GM18951 (cell line): ENCODE data around the gene AMOT.

Experiments used
- POLR2A ChIP-seq: IDR thresholded peaks from 4 replicates; pipeline ENCODE4 v1.6.1; 2011; ENCODE audit warnings: mild to moderate bottlenecking; ENCODE audit not compliant: insufficient read length, insufficient read depth; ENCODE audit errors: extremely low read depth
- in situ Hi-C: fragments of 300-500 bp; cut with MboI; formaldehyde crosslinking; loops from one replicate; pipeline ENCODE4 v1.12.0; 2022; ENCODE audit warnings: low sequenced_read_pairs, mixed read lengths, inconsistent platforms; ENCODE audit not compliant: unreplicated experiment

The AMOT gene

DNA sequence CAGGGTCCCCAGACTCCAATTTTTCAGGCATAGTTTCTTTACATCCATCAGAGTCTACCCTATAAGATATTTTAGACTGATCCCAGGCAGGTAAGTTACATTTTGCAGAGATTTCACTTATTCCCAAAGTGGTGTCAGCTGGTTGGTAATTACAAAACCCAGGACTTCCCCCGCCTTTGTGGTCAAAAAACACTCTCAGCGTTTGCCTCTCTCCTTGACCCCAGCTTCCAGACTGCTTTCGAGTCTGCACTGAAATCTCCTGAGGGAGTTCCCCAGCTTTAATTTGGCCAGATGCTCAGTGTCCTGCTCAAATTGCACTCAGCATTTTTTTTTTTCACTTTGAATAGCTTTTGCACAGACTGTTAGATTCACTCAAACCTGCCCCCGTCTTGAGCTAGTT lies 11.2 kb upstream of the AMOT start:
- in situ Hi-C loops, result no loop called here
- TF ChIP-seq POLR2A, result no peak

DNA sequence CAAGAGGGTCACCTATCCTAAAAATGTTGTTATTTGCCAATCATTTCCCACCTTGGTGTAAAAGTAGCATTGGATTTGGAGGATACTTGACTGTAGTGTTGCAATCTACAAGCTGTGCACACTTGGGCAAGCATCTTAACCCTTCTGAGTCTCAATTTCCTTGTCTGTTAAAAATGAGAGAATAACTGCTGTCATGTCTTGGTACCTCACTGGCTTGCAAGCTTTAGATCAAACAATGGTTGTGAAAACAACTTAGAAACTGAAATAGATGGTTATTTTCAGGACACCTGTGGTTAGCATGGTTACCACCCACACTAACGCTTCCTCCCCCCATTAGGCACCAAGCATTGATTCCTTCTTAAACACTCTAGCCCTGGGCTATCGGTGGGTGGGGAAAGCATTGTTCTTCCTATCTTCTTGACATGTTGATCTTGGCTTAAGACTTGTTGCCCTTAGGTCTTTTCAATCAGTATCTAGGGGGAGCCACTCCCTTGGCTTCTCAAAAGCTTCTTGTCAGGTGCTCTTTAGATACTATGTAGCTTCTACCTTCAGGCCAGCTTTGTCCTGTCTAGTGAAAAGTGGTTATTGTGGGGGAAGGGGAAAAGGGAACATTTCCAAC lies 10.6 kb upstream of the AMOT start:
- in situ Hi-C loops, result no loop called here
- TF ChIP-seq POLR2A, result no peak

DNA sequence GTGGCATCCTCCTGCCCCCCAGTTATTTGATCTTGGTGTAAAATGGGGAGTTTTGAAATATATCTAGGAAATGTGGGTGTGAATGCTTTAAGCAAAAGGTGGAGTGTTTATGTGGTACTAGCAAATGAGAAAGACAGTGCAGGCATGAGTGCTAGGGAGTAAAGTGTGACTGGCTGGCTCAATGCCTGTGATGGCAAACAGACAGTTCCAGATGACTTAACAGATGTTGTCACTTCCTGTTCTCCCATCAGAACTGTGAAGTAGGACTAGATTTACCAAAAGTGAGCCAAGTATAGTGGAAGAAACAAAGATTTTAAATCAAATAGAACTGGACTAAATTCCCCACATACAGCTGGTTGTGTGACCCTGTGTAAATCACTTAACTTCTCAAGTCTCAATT lies 8.4 kb upstream of the AMOT start:
- in situ Hi-C loops, result no loop called here
- no peak for TF ChIP-seq POLR2A

DNA sequence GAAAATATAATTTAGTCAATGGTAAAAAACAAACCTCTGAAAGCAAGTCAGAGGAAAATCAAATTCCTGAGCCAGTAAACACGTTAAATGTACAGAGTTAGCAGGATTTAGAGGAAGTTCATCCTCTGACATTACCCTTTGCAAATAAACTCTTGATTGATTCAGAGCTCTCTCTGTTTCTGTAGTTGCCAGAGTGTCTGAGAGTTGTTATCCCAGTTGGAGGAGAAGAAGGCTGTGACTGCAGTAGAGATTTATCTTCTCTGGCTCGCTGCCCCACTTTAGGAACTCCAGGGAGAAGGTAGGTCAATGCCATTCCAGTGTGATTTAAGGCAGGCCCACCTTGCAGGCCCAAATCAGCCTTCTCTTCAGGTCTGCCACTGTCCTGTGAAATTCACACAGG lies 6.2 kb upstream of the AMOT start:
- in situ Hi-C loops, result no loop called here

DNA sequence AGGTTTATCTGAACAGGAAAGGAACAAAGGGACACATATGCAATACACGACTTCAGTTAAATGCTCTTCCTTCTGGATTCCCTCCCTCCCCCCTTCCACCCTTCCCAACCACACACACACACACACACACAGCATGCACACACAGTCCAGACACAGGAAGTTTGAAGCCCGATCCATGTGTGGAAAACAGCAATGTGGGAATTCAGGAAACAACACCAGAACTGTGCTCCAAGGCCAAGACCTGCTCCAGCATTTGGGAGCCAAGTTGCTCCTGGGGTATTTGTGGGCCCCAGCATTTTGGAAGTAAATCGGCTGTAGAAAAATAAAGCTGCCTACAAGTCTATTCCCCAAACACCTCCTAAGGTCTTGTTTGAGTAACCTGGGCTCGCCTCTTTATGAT lies 5.6 kb upstream of the AMOT start:
- no peak for TF ChIP-seq POLR2A

More for the DNA sequence above, 6.2 kb upstream of the AMOT start:
- no peak for TF ChIP-seq POLR2A

DNA sequence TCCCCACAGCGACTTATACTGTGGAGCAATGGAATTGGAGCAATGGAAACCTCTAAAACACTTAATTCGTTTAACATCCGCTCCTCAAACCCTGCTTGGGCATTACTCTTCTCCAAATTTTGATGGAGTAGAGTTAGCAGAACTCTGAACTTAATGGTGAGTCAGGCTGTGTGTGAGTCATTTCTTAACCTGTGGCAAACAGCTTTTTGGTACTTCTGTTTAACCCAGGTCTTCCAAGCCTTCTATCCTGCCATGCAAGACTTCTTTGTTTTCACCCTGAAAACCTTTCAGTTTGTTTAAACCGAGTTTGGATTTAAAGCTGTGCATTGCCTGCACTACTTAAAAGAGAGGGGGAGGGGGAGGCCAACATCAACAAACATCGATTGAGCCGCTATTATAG lies 3.6 kb upstream of the AMOT start:
- TF ChIP-seq POLR2A, result no peak
- in situ Hi-C loops, result no loop called here

More for the DNA sequence above, 5.6 kb upstream of the AMOT start:
- in situ Hi-C loops, result no loop called here

DNA sequence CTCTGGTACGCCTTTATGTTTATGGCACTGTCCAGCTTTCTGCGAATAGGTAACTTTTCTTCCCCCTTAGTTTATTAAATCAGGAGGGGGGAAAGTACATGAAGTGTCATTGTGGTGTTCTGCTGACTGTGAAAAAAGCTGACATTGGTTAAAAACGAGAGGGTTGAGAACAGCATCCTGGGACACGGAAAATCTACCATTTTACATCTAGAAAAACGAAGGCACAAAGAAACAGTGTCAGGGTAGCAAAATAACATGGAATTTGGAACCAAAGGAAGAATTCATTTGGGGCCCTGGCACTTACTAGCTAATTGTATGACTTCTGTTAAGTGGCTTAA lies 1.2 kb upstream of the AMOT start:
- no peak for TF ChIP-seq POLR2A
- in situ Hi-C loops, result no loop called here

DNA sequence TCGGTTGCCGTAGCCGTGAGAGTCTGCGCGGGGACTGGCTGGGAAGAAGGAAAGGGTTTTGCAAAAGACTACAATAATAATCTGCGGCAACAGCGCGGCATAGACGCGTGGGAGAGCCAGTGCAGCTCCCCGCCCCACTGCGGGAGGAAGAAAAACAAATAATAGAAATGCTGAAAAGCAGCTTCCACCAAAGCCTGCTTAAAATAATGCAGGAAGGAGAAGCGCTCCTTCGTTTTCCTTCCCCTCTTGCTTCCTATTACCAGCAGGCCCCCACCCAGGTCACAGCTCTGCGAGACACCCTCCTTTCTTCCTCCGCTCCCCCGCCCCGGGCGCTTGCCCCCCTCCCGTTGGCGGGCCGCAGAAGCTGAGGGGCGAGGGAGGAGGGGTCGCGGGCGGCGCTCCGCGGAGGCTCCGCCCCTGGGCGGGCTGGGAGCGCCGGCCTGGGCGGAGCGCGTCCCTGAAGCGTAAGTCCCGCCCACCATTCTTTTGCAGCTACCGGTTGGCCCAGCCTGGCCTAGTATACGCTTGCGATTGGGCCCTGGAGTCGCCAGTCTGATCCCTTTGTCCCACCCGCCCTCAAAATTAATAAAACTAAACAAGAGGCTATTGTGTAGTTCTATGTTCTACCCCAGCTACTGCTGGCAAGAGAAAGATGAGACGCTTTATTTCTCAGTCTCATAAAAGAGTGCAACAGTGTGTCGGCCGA lies 636 bp upstream of the AMOT start:
- TF ChIP-seq POLR2A, result no peak
- in situ Hi-C loops, result no loop called here

DNA sequence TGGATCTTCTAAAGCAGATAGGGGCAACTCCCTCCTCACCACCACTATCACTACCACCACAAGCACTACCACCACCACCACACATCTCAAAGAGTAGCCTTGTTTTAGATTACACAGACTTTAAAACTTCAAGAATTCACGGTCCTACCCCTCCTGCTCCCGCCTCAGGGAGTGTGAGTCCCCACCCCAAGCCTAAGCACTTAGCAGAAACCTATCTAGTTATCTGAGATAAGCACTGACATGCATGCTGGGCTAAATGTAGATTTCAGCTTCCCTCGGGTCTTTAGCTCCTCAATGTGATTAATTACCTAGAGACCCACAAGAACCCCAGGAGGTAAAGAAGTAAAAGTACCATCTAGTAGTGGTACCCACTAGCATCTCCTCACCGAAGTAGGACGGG lies 775 bp downstream of the AMOT start:
- in situ Hi-C loops, result no loop called here
- TF ChIP-seq POLR2A, result no peak

DNA sequence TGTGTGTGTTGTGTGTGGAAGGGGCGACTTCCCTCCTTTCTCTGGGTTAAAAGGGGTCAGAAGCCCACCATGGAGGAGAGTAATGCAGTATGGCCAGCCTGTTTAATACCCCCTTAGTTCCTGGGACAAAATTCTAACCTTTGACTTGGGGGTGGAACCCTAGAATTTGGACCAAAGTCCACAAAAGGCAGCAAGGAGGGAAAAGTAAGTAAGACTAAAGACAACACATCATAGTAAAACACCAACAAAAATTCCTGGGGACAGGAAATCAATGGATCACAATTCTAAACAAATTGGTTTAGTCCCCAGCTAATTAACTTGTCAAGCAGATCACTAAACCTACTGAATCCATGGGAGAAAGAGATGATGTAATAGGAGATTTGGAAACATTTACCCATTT lies 3.1 kb downstream of the AMOT start:
- in situ Hi-C loops, result no loop called here

DNA sequence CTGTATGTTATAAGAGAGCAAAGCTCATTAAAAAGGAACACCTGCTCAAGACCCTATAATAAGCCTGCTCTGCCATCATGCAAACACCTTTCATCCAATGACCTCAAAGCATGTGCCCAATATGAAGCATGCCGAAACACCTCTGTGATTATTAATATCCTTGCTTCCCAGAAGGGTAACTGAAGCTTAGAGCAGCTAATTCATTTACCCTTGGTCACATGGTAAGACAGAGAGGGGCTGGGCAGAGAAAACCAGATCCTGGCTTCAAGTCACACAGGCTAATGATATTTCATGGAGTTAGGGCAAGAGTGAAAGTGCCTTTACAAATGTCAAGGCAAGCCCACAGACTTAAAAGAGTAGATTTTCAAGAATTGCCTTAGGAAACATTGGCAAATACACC lies 5.6 kb downstream of the AMOT start:
- no peak for TF ChIP-seq POLR2A
- in situ Hi-C loops, result no loop called here

More for the DNA sequence above, 3.1 kb downstream of the AMOT start:
- TF ChIP-seq POLR2A, result no peak

DNA sequence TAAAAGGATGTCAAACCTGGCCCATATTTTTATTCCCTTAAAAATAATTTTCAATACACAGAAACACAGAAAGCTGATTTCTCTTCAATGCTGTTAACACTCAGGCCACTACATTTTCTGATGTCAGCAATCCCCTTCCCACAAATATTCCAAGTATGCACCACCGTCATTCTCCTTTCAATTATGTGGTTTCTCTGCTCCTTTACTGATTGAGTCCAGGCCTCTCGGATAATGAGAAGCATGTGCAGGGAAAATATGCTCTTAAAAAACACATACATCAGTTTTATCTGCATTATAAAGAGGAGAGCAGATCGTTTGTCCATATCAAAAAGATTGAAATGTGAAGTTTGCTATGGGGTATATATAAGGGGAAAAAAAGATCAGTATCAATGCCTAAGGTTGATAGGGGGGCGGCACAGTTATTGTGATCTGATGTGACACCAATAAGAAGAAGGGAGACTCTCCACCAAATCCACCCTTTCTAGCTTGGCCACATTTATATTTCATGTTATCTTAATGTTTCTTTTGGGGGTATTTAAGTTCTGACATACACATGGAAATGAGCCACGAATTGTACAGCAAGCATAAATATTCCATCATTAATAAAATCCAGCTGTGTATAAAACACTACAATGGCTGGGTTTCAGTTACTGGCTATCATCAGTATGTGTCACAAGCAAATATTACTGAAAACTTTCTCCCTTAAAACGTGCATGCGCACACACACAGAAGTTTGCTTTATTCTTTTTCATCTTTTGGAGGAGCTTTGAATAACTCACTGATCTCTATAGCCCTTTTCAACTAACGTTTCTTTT lies 6.4 kb downstream of the AMOT start:
- in situ Hi-C loops, result no loop called here
- TF ChIP-seq POLR2A, result no peak

DNA sequence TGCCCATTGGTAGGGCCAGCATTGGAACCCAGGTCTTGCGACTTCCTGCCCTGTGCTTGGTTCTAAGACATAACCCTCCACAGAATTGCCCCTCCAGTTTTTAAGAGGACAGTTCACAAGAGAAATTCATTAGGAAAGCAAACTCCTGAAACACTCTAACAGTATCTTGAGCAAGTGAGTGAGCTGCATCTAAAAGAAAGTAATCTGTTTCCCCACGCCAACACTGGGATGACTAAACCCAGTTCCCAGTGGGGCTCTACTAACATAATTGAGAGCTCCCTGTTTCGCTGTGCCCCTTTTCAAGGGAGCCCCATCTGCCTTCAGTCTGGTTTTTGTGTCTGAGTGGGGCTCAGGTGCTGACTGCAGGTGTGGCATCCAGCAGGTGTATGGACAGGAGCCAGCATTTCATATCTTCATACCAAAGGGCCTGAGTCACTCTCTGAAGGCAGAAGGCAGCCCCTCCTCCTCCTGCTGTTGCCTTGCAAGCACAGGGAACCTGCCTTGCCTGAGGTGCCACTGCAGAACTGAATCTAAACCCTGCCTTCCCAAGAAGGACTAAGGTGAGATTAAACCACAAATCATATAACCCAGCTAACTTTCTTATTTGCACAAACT lies 8.0 kb downstream of the AMOT start:
- in situ Hi-C loops, result no loop called here
- no peak for TF ChIP-seq POLR2A

DNA sequence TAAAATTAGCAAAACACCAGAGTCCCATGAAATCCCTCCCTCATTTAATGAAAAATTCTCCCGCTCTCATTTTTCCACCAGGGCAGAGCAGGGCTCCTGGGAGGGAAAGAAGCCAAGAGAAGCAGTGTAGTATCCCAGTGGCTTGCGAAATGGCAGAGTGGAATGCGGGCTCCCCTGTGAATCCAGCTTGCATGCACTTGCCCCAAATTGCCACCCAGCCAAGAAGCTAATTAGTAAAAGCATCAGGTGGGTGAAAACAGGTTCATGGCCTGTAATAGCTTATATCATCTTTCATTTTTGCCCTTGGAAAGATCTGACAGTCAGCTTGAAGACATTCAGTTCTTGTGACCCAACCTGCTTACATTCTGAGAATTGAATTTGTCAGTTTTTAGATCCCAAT lies 10.1 kb downstream of the AMOT start:
- no peak for TF ChIP-seq POLR2A
- in situ Hi-C loops, result no loop called here

DNA sequence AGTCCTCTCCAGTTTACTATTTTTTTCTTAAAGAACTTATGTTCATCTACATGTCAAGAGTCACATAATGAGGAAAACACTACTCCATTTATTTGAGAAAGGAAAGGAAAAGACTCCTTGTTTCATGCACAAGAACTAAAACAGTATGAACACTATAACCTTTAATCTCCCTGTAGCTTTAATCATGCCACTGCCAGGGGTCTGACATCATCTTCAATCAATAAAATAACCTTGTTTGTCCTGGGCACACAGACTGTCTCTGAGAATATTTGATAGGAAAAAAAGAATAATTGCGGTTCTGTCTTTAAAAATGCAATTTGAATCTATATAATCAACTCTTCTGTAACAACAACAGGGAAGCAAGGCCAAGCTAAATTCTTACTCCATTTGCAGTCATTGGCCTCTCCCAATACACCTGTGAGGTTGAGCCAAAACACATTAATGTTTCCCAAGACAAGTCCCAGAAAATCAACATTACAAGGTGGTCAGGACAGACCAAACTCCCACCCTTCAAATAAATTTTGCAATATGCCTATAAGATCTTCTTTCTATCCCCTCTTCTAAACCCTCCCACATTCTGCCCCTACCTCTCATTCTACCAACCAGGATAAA lies 13.2 kb downstream of the AMOT start:
- in situ Hi-C loops, result no loop called here

More for the DNA sequence above, 13.2 kb downstream of the AMOT start:
- no peak for TF ChIP-seq POLR2A
